ENCODE results near the gene SLC30A9. TPM values are rescaled to one million over a fixed set of nuclear protein-coding genes. Genes with fewer than 3 reads are reported as not detected.

SLC30A9 gene
- total and polyA plus RNA-seq, 2 experiments from 2014 or later = 67.3 to 74.6 TPM

GRCh38 chr4:42112846-42113245, 122.5 kb downstream of the SLC30A9 start:
- Mint-ChIP-seq H3K4me1 (no peaks in the 10 kb centered on the region), H3K27ac (no peak overlapping the region), H3K27me3 (ENCODE audit: insufficient read depth, low read depth, poor library complexity) (no peaks in the 10 kb centered on the region), H3K36me3 (ENCODE audit: low read depth) (peaks cover 38% of the 10 kb centered on the region), H3K9me3 (no peaks in the 10 kb centered on the region), H3K4me3 (no peak overlapping the region)
- no peaks in the 10 kb centered on the region for H3F3A ChIP-seq (replicated peaks; ENCODE audit: low read depth)
- H3K79me2 ChIP-seq (replicated peaks; ENCODE audit: insufficient read depth) = no peaks in the 10 kb centered on the region
- no peaks in the 10 kb centered on the region for H3K27me3 ChIP-seq (ENCODE audit: insufficient read depth)
- ATAC-seq (no peak), DNase-seq (ENCODE audit: low spot score) (no peak)
- H3K9me2 ChIP-seq (ENCODE audit: insufficient read depth) = no peaks in the 10 kb centered on the region
- no peak overlapping the region for H2AFZ ChIP-seq
- H3K4me2 ChIP-seq = no peak overlapping the region
- no peak for TF ChIP-seq POLR2AphosphoS5 (IDR thresholded peaks at IDR 0.05; ENCODE audit: low read depth)
- TF ChIP-seq REST (IDR thresholded peaks at IDR 0.05; ENCODE audit: unreplicated experiment) = no peak
- no peak for TF ChIP-seq CTCF (conservative IDR thresholded peaks at IDR 0.05; ENCODE audit: low read depth in 2 of 2)
- TF ChIP-seq ZNF331 (CRISPR knock-in tag; IDR thresholded peaks at IDR 0.05; ENCODE audit: low read depth) = no peak
- TF ChIP-seq STAT1 (IDR thresholded peaks at IDR 0.05; ENCODE audit: unreplicated experiment) = no peak
- no peak for TF ChIP-seq EZH2phosphoT487 (IDR thresholded peaks at IDR 0.05; ENCODE audit: unreplicated experiment)
- no peak for TF ChIP-seq CREB1 (CRISPR knock-in tag; IDR thresholded peaks at IDR 0.05; ENCODE audit: low read depth)
- TF ChIP-seq JUNB (IDR thresholded peaks at IDR 0.05; ENCODE audit: unreplicated experiment) = no peak
- TF ChIP-seq EZH2 (IDR thresholded peaks at IDR 0.05; ENCODE audit: low read depth, unreplicated experiment) = no peak
- TF ChIP-seq NANOG (IDR thresholded peaks at IDR 0.05; ENCODE audit: borderline replicate concordance) = no peak
- no peak for TF ChIP-seq ETS1 (IDR thresholded peaks at IDR 0.05)
- no peaks in the 10 kb centered on the region for H3K4me1 ChIP-seq (ENCODE audit: insufficient read depth)
- H3K4me3 ChIP-seq = no peak overlapping the region
- no peak overlapping the region for H3K27ac ChIP-seq (ENCODE audit: low read depth)
- peaks cover 9% of the 10 kb centered on the region for H3K36me3 ChIP-seq (ENCODE audit: insufficient read depth)
- H4K20me1 ChIP-seq (replicated peaks; ENCODE audit: insufficient read depth) = no peaks in the 10 kb centered on the region

Measured in GM23338 (cell line).